Measurements from ENCODE around the gene KCNH8.

DNA sequence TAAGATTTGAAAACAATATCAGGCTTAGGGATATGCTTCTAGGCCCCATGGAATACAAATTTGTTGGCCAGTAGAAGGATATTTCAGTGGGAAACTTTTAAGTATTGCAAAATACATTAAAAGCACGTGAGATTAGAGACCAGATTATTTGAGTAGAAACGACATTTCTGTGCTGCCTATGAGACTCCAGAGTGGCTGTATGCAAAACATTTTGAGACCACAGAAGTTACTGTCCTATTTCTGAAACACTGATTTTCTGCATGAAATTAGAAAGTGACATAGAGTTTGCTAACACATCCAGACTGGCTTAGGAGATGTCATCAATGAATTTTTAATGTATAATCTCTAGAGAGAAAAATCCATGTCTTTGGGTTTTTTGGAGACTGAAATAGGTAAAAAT is 99.8 kb downstream of the KCNH8 start:
- no peak for TF ChIP-seq ZNF384 (IDR thresholded peaks at IDR 0.05)
- TF ChIP-seq NFRKB (IDR thresholded peaks at IDR 0.05): no peak
- no peak for TF ChIP-seq FOXA1 (IDR thresholded peaks at IDR 0.05)
- TF ChIP-seq SUZ12 (IDR thresholded peaks at IDR 0.05): no peak
- TF ChIP-seq L3MBTL2 (conservative IDR thresholded peaks at IDR 0.05): no peak
